Bronchial epithelial cell (primary cell): ENCODE data around the gene DTX4. TPM values are rescaled to one million over a fixed set of nuclear protein-coding genes. Genes with fewer than 3 reads are reported as not detected.

Source experiments
- DNase-seq: peaks from one replicate; pipeline ENCODE4 v3.0.0-alpha.2; 2010; ENCODE audit warnings: low read depth
- FAIRE-seq: peaks from 2 replicates; lab custom pipeline; 2011; peaks lifted over from hg19 to GRCh38; lab: Jason Lieb, UNC
- H3K27me3 ChIP-seq: 2 replicates; pipeline ENCODE4 v1.5.1; 2011; ENCODE audit warnings: low read length; ENCODE audit not compliant: control insufficient read depth, insufficient read depth
- H3K36me3 ChIP-seq: 2 replicates; pipeline ENCODE4 v1.5.1; 2011; ENCODE audit warnings: low read length; ENCODE audit not compliant: control insufficient read depth, insufficient read depth
- H3K4me3 ChIP-seq: 2 replicates; pipeline ENCODE4 v1.5.1; 2011; ENCODE audit warnings: mild to moderate bottlenecking, low read depth, low read length, control low read depth
- total RNA-seq: library from RNA; depleted of rRNA; stranded (reverse); fragments of >200 nt; gene quantifications from 2 replicates; pipeline ENCODE4 v1.2.1, GENCODE V29; 2014
- TF ChIP-seq, protein P1 (sequence below): IDR thresholded peaks from 2 replicates; pipeline ENCODE4 v1.5.1; 2011; ENCODE audit warnings: mild to moderate bottlenecking, moderate library complexity, low read length, control low read depth, inconsistent platforms; ENCODE audit not compliant: insufficient read depth, severe bottlenecking

Gene DTX4
- total RNA-seq, 1 donor from 2014 or later: 2.4 TPM

GRCh38 chr11:59191890-59192289 is 20.0 kb downstream of the DTX4 start:
- Histone ChIP-seq H3K4me3 (no peak overlapping the region), H3K27me3 (no peaks in the 10 kb centered on the region), H3K36me3 (peaks cover 22% of the 10 kb centered on the region)
- DNase-seq (no peak), FAIRE-seq (no peak)
- TF ChIP-seq, protein P1, sequence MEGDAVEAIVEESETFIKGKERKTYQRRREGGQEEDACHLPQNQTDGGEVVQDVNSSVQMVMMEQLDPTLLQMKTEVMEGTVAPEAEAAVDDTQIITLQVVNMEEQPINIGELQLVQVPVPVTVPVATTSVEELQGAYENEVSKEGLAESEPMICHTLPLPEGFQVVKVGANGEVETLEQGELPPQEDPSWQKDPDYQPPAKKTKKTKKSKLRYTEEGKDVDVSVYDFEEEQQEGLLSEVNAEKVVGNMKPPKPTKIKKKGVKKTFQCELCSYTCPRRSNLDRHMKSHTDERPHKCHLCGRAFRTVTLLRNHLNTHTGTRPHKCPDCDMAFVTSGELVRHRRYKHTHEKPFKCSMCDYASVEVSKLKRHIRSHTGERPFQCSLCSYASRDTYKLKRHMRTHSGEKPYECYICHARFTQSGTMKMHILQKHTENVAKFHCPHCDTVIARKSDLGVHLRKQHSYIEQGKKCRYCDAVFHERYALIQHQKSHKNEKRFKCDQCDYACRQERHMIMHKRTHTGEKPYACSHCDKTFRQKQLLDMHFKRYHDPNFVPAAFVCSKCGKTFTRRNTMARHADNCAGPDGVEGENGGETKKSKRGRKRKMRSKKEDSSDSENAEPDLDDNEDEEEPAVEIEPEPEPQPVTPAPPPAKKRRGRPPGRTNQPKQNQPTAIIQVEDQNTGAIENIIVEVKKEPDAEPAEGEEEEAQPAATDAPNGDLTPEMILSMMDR: no peak

- Histone ChIP-seq H3K4me3 (no peak overlapping the region), H3K36me3 (peaks cover 22% of the 10 kb centered on the region), H3K27me3 (no peaks in the 10 kb centered on the region)
- FAIRE-seq (no peak), DNase-seq (no peak)
- TF ChIP-seq, protein P1: no peak
Measured at GRCh38 chr11:59192446-59193020, 20.6 kb downstream of the DTX4 start.

DNA sequence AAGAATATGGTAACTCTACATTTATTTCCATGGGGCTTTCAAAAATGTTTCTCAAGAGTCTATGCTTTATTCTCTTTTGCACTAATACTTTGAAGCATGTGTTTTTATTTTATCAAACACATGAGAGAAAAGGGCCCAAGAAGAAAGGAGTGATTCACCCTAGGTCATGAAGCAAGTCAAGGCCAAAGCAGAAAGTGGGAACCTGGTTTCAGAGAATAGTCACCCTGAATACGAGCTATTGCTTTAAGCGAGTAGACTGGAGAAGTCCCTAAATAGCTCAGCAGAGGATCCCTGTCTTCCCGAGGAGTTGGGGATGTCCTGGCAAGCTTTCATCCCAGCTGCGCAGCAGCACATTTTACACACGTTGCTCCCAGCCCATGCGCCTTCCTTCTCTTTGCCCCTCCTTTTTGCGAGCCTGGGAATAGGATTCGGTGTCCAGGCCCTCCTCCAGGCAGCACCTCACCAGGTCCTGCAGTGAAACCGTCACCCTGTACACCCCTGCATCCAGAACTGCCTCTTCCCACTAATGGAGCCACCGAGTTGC is 21.7 kb downstream of the DTX4 start:
- H3K27me3 ChIP-seq: no peaks in the 10 kb centered on the region
- FAIRE-seq (no peak), DNase-seq (no peak)
- H3K36me3 ChIP-seq: peaks cover 19% of the 10 kb centered on the region
- TF ChIP-seq, protein P1: no peak
- no peak overlapping the region for H3K4me3 ChIP-seq

GRCh38 chr11:59195586-59195985 is 23.7 kb downstream of the DTX4 start:
- no peak for FAIRE-seq
- H3K4me3 ChIP-seq: no peak overlapping the region
- DNase-seq: no peak
- H3K36me3 ChIP-seq: peaks cover 16% of the 10 kb centered on the region
- TF ChIP-seq, protein P1: no peak
- H3K27me3 ChIP-seq: no peaks in the 10 kb centered on the region

GRCh38 chr11:59196777-59197176 is 24.8 kb downstream of the DTX4 start:
- Histone ChIP-seq H3K36me3 (peaks cover 13% of the 10 kb centered on the region), H3K4me3 (no peak overlapping the region), H3K27me3 (no peaks in the 10 kb centered on the region)
- no peak for FAIRE-seq
- TF ChIP-seq, protein P1: no peak
- DNase-seq: no peak

DNA sequence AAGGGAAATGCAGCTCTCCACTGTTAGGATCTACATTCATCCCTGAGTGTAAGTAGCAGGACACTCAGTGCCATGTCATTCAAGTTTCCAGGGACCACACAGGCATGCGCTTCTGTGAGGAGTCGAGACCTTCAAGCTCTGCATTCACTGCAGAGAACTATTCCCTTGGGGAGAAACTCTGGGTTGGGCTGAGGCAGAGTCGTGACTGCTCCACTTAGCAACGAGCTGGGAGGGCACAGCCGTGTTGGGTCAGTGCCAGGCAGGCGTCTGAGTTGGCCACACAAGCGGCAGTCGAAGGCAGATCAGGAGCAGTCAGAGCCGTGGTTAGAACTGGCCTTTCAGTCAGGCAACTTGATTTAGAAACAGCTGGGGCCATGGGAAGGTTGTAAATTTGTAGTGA is 26.1 kb downstream of the DTX4 start:
- TF ChIP-seq, protein P1: no peak
- peaks cover 10% of the 10 kb centered on the region for H3K36me3 ChIP-seq
- DNase-seq: peak; percentile 39
- FAIRE-seq: no peak
- H3K4me3 ChIP-seq: no peak overlapping the region
- no peaks in the 10 kb centered on the region for H3K27me3 ChIP-seq
